ENCODE data around the gene MARS1. TPM values are rescaled to one million over a fixed set of nuclear protein-coding genes. Genes with fewer than 3 reads are reported as not detected.
"Not testable (repeated sequence)": the region's sequence is repeated elsewhere in the genome, so short reads cannot be mapped to it uniquely, and the experiment has no call there.

Gene MARS1
- total RNA-seq = 100 to 1,000 TPM in 2 of 4 donors, 10 to 100 TPM in 2; 55.2 to 173 (median 97.8) TPM

DNA sequence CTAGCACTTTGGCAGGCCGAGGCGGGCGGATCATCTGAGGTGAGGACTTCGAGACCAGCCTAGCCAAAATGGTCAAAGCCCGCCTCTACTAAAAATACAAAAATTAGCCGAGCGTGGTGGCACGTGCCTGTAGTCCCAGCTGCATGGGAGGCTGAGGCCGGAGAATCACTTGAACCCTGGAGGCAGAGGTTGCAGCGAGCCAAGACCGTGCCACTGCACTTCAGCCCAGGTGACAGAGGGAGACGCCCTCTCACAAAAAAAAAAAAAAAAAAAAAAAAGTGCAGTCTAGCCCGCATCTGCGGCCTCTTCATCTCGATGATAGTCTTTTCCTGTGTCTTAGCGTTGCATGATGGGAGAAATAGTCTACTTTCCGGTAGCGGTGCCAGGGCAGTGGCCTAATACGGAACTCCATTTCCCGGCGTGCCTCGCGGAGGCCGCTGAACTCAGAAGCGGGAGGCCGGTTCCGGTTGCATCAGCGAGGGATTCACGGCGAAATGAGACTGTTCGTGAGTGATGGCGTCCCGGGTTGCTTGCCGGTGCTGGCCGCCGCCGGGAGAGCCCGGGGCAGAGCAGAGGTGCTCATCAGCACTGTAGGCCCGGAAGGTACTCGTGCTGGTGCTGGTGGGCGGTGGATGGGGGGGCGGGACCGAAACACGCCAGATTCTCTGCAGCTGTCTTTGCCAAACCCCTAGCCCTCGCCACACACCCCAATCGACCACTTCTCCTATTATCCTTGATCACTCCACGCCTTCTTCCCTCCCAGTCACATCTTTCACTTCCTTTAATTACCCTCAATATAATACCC lies at the start of gene MARS1:
MARS1 (plus strand) TSS at position 472 of the 805 bp plus-strand sequence; CDS start at position 495, 23 bp downstream.
- Histone ChIP-seq H3K4me3 (replicated peaks in 1 of 3) (peak within 1 kb of the TSS; percentile 27 to 88 (median 81)), H3K36me3 (peaks cover 12 to 21% of the 10 kb centered on the region in 2 donors), H3K27ac (peak within 1 kb of the TSS in 2 of 3 donors; percentile 38 to 65), H3K27me3 (no peaks in the 10 kb centered on the region), H3K9me3 (no peaks in the 10 kb centered on the region), H3K4me1 (peaks cover 7 to 14% of the 10 kb centered on the region in 2 donors)
- TF ChIP-seq, protein P1, sequence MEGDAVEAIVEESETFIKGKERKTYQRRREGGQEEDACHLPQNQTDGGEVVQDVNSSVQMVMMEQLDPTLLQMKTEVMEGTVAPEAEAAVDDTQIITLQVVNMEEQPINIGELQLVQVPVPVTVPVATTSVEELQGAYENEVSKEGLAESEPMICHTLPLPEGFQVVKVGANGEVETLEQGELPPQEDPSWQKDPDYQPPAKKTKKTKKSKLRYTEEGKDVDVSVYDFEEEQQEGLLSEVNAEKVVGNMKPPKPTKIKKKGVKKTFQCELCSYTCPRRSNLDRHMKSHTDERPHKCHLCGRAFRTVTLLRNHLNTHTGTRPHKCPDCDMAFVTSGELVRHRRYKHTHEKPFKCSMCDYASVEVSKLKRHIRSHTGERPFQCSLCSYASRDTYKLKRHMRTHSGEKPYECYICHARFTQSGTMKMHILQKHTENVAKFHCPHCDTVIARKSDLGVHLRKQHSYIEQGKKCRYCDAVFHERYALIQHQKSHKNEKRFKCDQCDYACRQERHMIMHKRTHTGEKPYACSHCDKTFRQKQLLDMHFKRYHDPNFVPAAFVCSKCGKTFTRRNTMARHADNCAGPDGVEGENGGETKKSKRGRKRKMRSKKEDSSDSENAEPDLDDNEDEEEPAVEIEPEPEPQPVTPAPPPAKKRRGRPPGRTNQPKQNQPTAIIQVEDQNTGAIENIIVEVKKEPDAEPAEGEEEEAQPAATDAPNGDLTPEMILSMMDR (IDR thresholded peaks at IDR 0.05) = peak in 1 of 6 experiments; percentile 31
- peak in 1 of 2 donors; percentile 64 for TF ChIP-seq POLR2A (IDR thresholded peaks at IDR 0.05)
- DNase-seq = peak; percentile 96 to 97
- intact Hi-C loops (cut with DNase I) = loop anchor here (2.0 kb wide), 1 partner anchor 59 kb away; the partner anchor contains the start of gene DCTN2
- 2 to 4% methylated on average over 45 to 47 of the region's 47 CpGs for WGBS, 2 donors

DNA sequence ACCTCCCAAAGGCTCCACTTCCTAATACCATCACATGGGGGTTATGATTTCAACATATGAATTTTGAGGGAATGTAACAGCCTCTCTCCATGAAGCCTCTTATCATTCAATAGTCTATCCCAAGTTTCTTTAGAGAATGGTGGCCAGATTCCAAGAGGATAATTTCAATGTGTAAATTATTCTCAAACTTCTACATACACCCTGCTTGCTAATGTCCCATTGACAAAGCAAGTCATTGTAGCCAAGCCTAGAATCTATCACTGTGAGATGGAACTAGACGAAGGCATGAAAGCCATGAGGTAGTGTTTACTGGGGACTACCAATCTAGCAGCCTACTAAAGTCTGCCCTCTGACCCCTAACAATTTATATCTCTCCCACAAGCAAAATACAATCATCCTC lies 49.5 kb upstream of the MARS1 start:
- TF ChIP-seq POLR2A (IDR thresholded peaks at IDR 0.05) = no peak
- TF ChIP-seq, protein P1 (IDR thresholded peaks at IDR 0.05) = no peak
- Histone ChIP-seq H3K27ac (no peak overlapping the region), H3K36me3 (no peaks in the 10 kb centered on the region), H3K9me3 (no peaks in the 10 kb centered on the region), H3K27me3 (no peaks in the 10 kb centered on the region), H3K4me3 (replicated peaks in 1 of 3) (no peak overlapping the region), H3K4me1 (peaks cover 11 to 14% of the 10 kb centered on the region in 2 donors)
- intact Hi-C loops (cut with DNase I) = no loop called here
- WGBS, 2 donors = 90 to 100% methylated on average over 1 of the region's 1 CpG
- DNase-seq = no peak

DNA sequence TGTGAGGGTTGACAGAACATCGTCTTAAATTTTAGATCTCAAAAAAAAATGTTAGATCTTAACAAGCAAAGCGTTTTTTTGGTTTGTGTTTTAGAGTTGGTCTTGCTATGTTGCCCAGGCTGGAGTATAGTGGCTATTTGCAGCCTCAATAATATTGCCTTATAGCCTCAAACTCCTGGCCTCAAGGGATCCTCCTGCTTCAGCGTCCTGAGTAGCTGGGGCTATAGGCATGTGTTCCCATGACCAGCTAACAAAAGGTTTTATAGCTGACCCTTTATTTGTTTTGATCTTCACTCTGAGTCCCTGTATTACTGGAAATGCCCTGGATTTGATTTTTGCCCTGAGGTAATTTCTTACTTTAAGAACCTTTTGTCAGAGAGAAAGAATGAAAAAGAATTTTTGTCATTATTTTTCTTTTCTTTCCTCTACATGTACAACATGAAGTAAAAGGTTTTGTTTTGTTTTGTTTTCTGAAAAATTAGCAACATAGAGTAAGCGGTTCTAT lies 48.1 kb upstream of the MARS1 start:
- H3K4me3 ChIP-seq (replicated peaks in 1 of 3) = no peak overlapping the region
- H3K4me1 ChIP-seq = peaks cover 2 to 5% of the 10 kb centered on the region in 2 donors
- no peak overlapping the region for H3K27ac ChIP-seq
- no peaks in the 10 kb centered on the region for H3K9me3 ChIP-seq
- no peaks in the 10 kb centered on the region for H3K36me3 ChIP-seq
- no peak for TF ChIP-seq POLR2A (IDR thresholded peaks at IDR 0.05)
- TF ChIP-seq, protein P1 (IDR thresholded peaks at IDR 0.05) = no peak
- H3K27me3 ChIP-seq = no peaks in the 10 kb centered on the region
- intact Hi-C loops (cut with DNase I) = no loop called here
- 77 to 86% methylated on average over 4 of the region's 4 CpGs for WGBS, 2 donors
- DNase-seq = no peak

DNA sequence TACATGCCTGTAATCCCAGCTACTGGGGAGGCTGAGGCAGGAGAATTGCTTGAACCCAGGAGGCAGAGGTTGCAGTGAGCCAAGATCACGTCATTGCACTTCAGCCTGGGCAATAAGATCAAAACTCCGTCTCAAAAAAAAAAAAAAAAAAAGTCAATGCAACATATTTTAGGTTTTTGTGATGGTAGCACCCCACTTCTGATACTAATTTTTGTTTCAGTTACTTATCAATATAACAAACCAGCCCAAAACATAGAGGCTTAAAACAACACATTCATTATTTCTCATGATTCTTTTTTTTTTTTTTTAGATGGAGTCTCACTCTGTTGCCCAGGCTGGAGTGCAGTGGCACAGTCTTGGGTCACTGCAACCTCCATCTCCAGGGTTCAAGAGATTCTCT lies 46.5 kb upstream of the MARS1 start:
- H3K36me3 ChIP-seq; H3K4me3 ChIP-seq (replicated peaks in 1 of 3); intact Hi-C loops (cut with DNase I); DNase-seq; H3K27ac ChIP-seq; H3K9me3 ChIP-seq; H3K4me1 ChIP-seq; H3K27me3 ChIP-seq: not testable (repeated sequence)
- 82 to 89% methylated on average over 2 of the region's 2 CpGs for WGBS, 2 donors

DNA sequence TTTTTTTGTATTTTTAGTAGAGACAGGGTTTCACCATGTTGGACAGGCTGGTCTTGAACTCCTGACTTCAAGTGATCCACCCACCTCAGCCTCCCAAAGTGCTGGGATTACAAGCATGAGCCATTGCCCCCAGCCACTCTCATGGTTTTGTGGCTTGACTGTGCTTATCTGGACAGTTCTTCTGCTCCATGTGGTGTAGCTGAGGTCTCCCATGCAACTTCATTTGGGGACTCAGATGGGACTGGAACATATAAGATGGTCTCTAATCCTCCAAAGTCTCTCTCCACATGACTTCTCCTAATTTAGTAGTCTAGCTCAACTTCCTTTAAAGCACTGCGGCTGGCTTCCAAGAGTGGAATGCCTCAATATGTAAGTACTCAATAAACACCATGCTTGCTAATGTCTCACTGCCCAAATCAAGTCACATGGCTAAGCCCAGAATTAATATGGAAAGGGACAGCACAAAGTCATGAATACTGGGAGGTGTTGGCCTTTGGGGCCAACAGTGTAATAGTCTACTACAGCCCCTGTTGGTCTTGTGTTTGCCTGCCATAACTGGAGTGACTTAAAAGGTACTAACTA lies 45.9 kb upstream of the MARS1 start:
- no peak overlapping the region for H3K4me3 ChIP-seq (replicated peaks in 1 of 3)
- H3K27me3 ChIP-seq = no peaks in the 10 kb centered on the region
- intact Hi-C loops (cut with DNase I) = no loop called here
- TF ChIP-seq, protein P1 (IDR thresholded peaks at IDR 0.05) = no peak
- TF ChIP-seq POLR2A (IDR thresholded peaks at IDR 0.05) = no peak
- 53 to 100% methylated on average over 1 of the region's 1 CpG for WGBS, 2 donors
- DNase-seq = no peak
- H3K4me1 ChIP-seq = peaks cover 5 to 7% of the 10 kb centered on the region in 2 donors
- H3K36me3 ChIP-seq = no peaks in the 10 kb centered on the region
- no peaks in the 10 kb centered on the region for H3K9me3 ChIP-seq
- H3K27ac ChIP-seq = no peak overlapping the region

DNA sequence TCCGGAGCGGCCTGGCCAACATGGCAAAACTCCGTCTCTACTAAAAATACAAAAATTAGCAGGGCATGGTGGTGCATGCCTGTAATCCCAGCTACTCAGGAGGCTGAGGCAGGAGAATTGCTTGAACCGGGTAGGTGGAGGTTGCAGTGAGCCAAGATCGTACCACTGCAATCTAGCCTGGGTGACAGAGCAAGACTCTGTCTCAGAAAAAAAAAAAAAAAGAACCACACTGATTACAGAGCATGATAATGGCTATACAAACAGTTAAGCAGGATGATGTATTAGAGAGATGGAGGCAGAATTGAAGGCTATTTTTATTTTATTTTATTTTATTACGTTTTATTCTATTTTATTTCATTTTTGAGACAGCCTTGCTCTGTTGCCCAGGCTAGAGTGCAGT lies 43.5 kb upstream of the MARS1 start:
- H3K27me3 ChIP-seq; H3K4me1 ChIP-seq; H3K9me3 ChIP-seq; H3K36me3 ChIP-seq; H3K4me3 ChIP-seq (replicated peaks in 1 of 3); H3K27ac ChIP-seq; intact Hi-C loops (cut with DNase I); DNase-seq: not testable (repeated sequence)
- 91 to 93% methylated on average over 6 of the region's 6 CpGs for WGBS, 2 donors
